Measurements from ENCODE around the gene PFDN5. TPM values are rescaled to one million over a fixed set of nuclear protein-coding genes. Genes with fewer than 3 reads are reported as not detected.

Gene PFDN5
- total and polyA plus RNA-seq, 2 experiments from 2014 or later: 199 to 567 TPM

DNA sequence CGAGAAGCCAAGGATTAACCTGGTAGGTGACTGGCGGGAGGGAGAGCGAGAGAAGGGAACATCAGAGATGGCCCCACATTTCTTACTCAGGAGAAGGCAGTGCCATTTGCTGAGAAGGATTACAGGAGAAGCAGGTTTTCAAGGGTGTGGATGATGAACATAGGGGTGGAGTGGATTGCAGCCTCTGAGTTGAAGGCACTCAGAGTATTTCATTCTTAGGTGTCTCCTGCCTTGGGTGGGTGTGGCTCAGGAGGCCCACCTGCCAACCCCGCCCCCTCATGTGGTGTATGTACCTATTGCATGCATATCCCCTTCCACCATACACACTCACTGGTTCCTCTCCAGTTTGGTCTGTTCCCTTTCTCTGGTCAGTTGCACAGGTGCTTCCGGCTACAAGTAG is 20.9 kb upstream of the PFDN5 start:
- Histone ChIP-seq H3K27ac (ENCODE audit: low read depth) (no peak overlapping the region), H3K36me3 (ENCODE audit: insufficient read depth) (peaks cover 27% of the 10 kb centered on the region; the same call in 1 of the 2 replicates), H3K4me2 (no peak overlapping the region), H2AFZ (no peak overlapping the region), H3K9me2 (ENCODE audit: insufficient read depth) (no peaks in the 10 kb centered on the region), H3K79me2 (replicated peaks; ENCODE audit: insufficient read depth) (0 out of 2 replicates have a peak, but pooled peaks cover 12% of the 10 kb centered on the region), H3K27me3 (ENCODE audit: insufficient read depth) (no peaks in the 10 kb centered on the region), H3K4me1 (ENCODE audit: insufficient read depth) (no peaks in the 10 kb centered on the region), H3K4me3 (no peak overlapping the region), H3F3A (replicated peaks; ENCODE audit: low read depth) (0 out of 2 replicates have a peak, but pooled peaks cover 13% of the 10 kb centered on the region), H4K20me1 (replicated peaks; ENCODE audit: insufficient read depth) (peaks cover 11% of the 10 kb centered on the region; the same call in 1 of the 2 replicates)
- Mint-ChIP-seq H3K27me3 (ENCODE audit: insufficient read depth, low read depth, poor library complexity) (peaks cover 15% of the 10 kb centered on the region), H3K4me1 (peaks cover 14% of the 10 kb centered on the region), H3K36me3 (ENCODE audit: low read depth) (peaks cover 83% of the 10 kb centered on the region), H3K27ac (no peak overlapping the region), H3K4me3 (no peak overlapping the region), H3K9me3 (no peaks in the 10 kb centered on the region; the same call in 2 of the 3 replicates)
- TF ChIP-seq, protein P1, sequence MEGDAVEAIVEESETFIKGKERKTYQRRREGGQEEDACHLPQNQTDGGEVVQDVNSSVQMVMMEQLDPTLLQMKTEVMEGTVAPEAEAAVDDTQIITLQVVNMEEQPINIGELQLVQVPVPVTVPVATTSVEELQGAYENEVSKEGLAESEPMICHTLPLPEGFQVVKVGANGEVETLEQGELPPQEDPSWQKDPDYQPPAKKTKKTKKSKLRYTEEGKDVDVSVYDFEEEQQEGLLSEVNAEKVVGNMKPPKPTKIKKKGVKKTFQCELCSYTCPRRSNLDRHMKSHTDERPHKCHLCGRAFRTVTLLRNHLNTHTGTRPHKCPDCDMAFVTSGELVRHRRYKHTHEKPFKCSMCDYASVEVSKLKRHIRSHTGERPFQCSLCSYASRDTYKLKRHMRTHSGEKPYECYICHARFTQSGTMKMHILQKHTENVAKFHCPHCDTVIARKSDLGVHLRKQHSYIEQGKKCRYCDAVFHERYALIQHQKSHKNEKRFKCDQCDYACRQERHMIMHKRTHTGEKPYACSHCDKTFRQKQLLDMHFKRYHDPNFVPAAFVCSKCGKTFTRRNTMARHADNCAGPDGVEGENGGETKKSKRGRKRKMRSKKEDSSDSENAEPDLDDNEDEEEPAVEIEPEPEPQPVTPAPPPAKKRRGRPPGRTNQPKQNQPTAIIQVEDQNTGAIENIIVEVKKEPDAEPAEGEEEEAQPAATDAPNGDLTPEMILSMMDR (conservative IDR thresholded peaks at IDR 0.05; ENCODE audit: low read depth in 2 of 2): no peak
- TF ChIP-seq CREB1 (CRISPR knock-in tag; IDR thresholded peaks at IDR 0.05; ENCODE audit: low read depth) (no peak), EZH2 (IDR thresholded peaks at IDR 0.05; ENCODE audit: low read depth, unreplicated experiment) (no peak), NANOG (IDR thresholded peaks at IDR 0.05; ENCODE audit: borderline replicate concordance) (no peak), ZNF114 (CRISPR knock-in tag; IDR thresholded peaks at IDR 0.05) (no peak), ZNF331 (CRISPR knock-in tag; IDR thresholded peaks at IDR 0.05; ENCODE audit: low read depth) (no peak), EZH2phosphoT487 (IDR thresholded peaks at IDR 0.05; ENCODE audit: unreplicated experiment) (no peak), JUNB (IDR thresholded peaks at IDR 0.05; ENCODE audit: unreplicated experiment) (no peak)
- TF ChIP-seq, protein P2, sequence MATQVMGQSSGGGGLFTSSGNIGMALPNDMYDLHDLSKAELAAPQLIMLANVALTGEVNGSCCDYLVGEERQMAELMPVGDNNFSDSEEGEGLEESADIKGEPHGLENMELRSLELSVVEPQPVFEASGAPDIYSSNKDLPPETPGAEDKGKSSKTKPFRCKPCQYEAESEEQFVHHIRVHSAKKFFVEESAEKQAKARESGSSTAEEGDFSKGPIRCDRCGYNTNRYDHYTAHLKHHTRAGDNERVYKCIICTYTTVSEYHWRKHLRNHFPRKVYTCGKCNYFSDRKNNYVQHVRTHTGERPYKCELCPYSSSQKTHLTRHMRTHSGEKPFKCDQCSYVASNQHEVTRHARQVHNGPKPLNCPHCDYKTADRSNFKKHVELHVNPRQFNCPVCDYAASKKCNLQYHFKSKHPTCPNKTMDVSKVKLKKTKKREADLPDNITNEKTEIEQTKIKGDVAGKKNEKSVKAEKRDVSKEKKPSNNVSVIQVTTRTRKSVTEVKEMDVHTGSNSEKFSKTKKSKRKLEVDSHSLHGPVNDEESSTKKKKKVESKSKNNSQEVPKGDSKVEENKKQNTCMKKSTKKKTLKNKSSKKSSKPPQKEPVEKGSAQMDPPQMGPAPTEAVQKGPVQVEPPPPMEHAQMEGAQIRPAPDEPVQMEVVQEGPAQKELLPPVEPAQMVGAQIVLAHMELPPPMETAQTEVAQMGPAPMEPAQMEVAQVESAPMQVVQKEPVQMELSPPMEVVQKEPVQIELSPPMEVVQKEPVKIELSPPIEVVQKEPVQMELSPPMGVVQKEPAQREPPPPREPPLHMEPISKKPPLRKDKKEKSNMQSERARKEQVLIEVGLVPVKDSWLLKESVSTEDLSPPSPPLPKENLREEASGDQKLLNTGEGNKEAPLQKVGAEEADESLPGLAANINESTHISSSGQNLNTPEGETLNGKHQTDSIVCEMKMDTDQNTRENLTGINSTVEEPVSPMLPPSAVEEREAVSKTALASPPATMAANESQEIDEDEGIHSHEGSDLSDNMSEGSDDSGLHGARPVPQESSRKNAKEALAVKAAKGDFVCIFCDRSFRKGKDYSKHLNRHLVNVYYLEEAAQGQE (IDR thresholded peaks at IDR 0.05; ENCODE audit: unreplicated experiment): no peak
- ATAC-seq: no peak; the same call in 2 of the 3 replicates
- DNase-seq (ENCODE audit: low spot score): no peak

DNA sequence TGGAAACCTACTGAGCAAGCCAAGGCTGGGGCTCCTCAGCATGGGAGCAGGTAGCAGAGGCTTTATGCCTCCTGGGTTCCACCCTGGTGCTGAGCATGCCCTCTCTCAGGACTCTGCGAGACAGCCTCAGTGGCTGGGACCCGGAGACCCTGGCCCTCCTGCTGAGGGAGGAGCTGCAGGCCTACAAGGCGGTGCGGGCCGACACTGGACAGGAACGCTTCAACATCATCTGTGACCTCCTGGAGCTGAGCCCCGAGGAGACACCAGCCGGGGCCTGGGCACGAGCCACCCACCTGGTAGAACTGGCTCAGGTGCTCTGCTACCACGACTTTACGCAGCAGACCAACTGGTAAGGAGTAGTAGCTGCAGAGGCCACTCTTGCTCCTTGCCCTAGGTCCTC is 18.8 kb upstream of the PFDN5 start:
- Histone ChIP-seq H3K36me3 (ENCODE audit: insufficient read depth) (peaks cover 44% of the 10 kb centered on the region; the same call in 1 of the 2 replicates), H3K27me3 (ENCODE audit: insufficient read depth) (no peaks in the 10 kb centered on the region), H3K27ac (ENCODE audit: low read depth) (no peak overlapping the region), H3K4me2 (no peak overlapping the region), H3F3A (replicated peaks; ENCODE audit: low read depth) (0 out of 2 replicates have a peak, but pooled peaks cover 10% of the 10 kb centered on the region), H3K4me1 (ENCODE audit: insufficient read depth) (no peaks in the 10 kb centered on the region), H3K9me2 (ENCODE audit: insufficient read depth) (no peaks in the 10 kb centered on the region), H2AFZ (no peak overlapping the region), H4K20me1 (replicated peaks; ENCODE audit: insufficient read depth) (peaks cover 5% of the 10 kb centered on the region), H3K4me3 (no peak overlapping the region), H3K79me2 (replicated peaks; ENCODE audit: insufficient read depth) (no peaks in the 10 kb centered on the region)
- DNase-seq (ENCODE audit: low spot score) (no peak), ATAC-seq (no peak)
- H3K27ac Mint-ChIP-seq: no peak overlapping the region
- H3K36me3 Mint-ChIP-seq (ENCODE audit: low read depth): peaks cover 77% of the 10 kb centered on the region
- no peaks in the 10 kb centered on the region; the same call in 2 of the 3 replicates for H3K9me3 Mint-ChIP-seq
- no peak overlapping the region for H3K4me3 Mint-ChIP-seq
- H3K27me3 Mint-ChIP-seq (ENCODE audit: insufficient read depth, low read depth, poor library complexity): peaks cover 5% of the 10 kb centered on the region
- peaks cover 5% of the 10 kb centered on the region for H3K4me1 Mint-ChIP-seq
- TF ChIP-seq EZH2phosphoT487 (IDR thresholded peaks at IDR 0.05; ENCODE audit: unreplicated experiment): no peak
- TF ChIP-seq CREB1 (CRISPR knock-in tag; IDR thresholded peaks at IDR 0.05; ENCODE audit: low read depth): no peak
- TF ChIP-seq, protein P1 (conservative IDR thresholded peaks at IDR 0.05; ENCODE audit: low read depth in 2 of 2): no peak
- TF ChIP-seq, protein P3, sequence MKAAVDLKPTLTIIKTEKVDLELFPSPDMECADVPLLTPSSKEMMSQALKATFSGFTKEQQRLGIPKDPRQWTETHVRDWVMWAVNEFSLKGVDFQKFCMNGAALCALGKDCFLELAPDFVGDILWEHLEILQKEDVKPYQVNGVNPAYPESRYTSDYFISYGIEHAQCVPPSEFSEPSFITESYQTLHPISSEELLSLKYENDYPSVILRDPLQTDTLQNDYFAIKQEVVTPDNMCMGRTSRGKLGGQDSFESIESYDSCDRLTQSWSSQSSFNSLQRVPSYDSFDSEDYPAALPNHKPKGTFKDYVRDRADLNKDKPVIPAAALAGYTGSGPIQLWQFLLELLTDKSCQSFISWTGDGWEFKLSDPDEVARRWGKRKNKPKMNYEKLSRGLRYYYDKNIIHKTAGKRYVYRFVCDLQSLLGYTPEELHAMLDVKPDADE (IDR thresholded peaks at IDR 0.05): no peak
- TF ChIP-seq ZNF114 (CRISPR knock-in tag; IDR thresholded peaks at IDR 0.05): no peak
- no peak for TF ChIP-seq ZNF331 (CRISPR knock-in tag; IDR thresholded peaks at IDR 0.05; ENCODE audit: low read depth)
- TF ChIP-seq STAT1 (IDR thresholded peaks at IDR 0.05; ENCODE audit: unreplicated experiment): no peak
- no peak for TF ChIP-seq NANOG (IDR thresholded peaks at IDR 0.05; ENCODE audit: borderline replicate concordance)

All from GM23338 (cell line).